Heart left ventricle (tissue), 16 donors: ENCODE results near the gene PROSER1. TPM values are rescaled to one million over a fixed set of nuclear protein-coding genes. Genes with fewer than 3 reads are reported as not detected.

ENCODE experiments used
- ATAC-seq, 4 donors: fragments of 200-7000 bp; cut with Tn5 transposase; one replicate each; pipeline ENCODE4 v1.9.1; 2020 to 2022; ENCODE audit warnings: moderate library complexity in 4 of 4, mild to moderate bottlenecking in 3 of 4, moderate number of reproducible peaks in 1 of 4
- DNase-seq, 5 donors: peaks; one replicate each; pipeline ENCODE4 v3.0.0-alpha.2; 2020
- H3K27ac ChIP-seq, 12 donors: fragments of 200-600 bp; sonication (generic) in 4 of 12; one replicate each; pipeline versions ENCODE4 v1.5.0 to v1.8.0; 2016 to 2022; ENCODE audit warnings: mild to moderate bottlenecking in 2 of 12
- H3K27me3 ChIP-seq, 9 donors: fragments of 200-600 bp; sonication (generic) in 2 of 9; one replicate each; pipeline versions ENCODE4 v1.5.1 to v1.8.0; 2016 to 2022; ENCODE audit warnings: mild to moderate bottlenecking in 3 of 9
- H3K36me3 ChIP-seq, 9 donors: fragments of 200-600 bp; sonication (generic) in 2 of 9; one replicate each; pipeline versions ENCODE4 v1.5.0 to v1.8.0; 2018 to 2022; ENCODE audit warnings: mild to moderate bottlenecking in 2 of 9
- H3K4me1 ChIP-seq, 12 donors: fragments of 200-600 bp; sonication (generic) in 4 of 12; one replicate each; pipeline versions ENCODE4 v1.5.0 to v1.8.0; 2016 to 2022; ENCODE audit warnings: mild to moderate bottlenecking in 3 of 12
- H3K4me3 ChIP-seq, 12 donors: fragments of 200-600 bp; sonication (generic) in 4 of 12; one replicate each; pipeline versions ENCODE4 v1.5.0 to v1.8.0; 2017 to 2022; ENCODE audit warnings: mild to moderate bottlenecking in 9 of 12, moderate library complexity in 4 of 12
- H3K9me3 ChIP-seq, 12 donors: fragments of 200-600 bp; sonication (generic) in 4 of 12; one replicate each; pipeline versions ENCODE4 v1.5.0 to v1.8.0; 2016 to 2022; ENCODE audit warnings: mild to moderate bottlenecking in 1 of 12
- POLR2A ChIP-seq, 2 donors: fragments of 450-650 bp; IDR thresholded peaks; one replicate each; pipeline ENCODE4 v1.6.1; 2017; ENCODE audit warnings: antibody characterized with exemption in 2 of 2, mild to moderate bottlenecking in 2 of 2, moderate library complexity in 2 of 2
- WGBS, 4 donors: extraction: QIAGEN DNeasy Blood & Tissue Kit in 2 of 4; methylation state at CpG; one replicate each; pipeline versions ENCODE4 v1.1.5 to v1.1.7; 2013 to 2018; 5-methylcytosine and 5-hydroxymethylcytosine counted together
- intact Hi-C, 10 donors: fragments of 100-400 bp; cut with DNase I; formaldehyde crosslinking; loops; one replicate each; pipeline versions ENCODE4 v1.11.1 to v1.14.2; 2022
- polyA plus RNA-seq, 2 donors: library from polyadenylated mRNA; stranded (reverse); fragments of 200-250 nt; gene quantifications; one replicate each; pipeline ENCODE4 v1.2.3, GENCODE V29; 2013
- total RNA-seq, 9 donors: library from RNA; depleted of rRNA in 2 of 9; stranded (reverse); fragments of >200 nt in 2 of 9; fragmentation: NEBNext Ultra II Directional in 3 of 9; extraction: Animal tissue kit (Norgen Biotek cat#: 25700) in 3 of 9; gene quantifications; one replicate each; pipeline versions ENCODE4 v1.1.0 to v1.2.4, GENCODE V29; 2016 to 2023
- TF ChIP-seq, protein P1 (sequence below), 12 donors: fragments of 200-600 bp; sonication (generic) in 4 of 12; IDR thresholded peaks; one replicate each; pipeline versions ENCODE4 v1.5.0 to v1.8.0; 2018 to 2022; ENCODE audit warnings: antibody characterized with exemption in 12 of 12, mild to moderate bottlenecking in 5 of 12
- donor health status: ischemic (EF 13 %, LVEDD 7.1; RV severe dilation, severe dysfunction).
- donor health status: healthy with polysubstance abuse.
- donor health status: DM: no; HTN: yes; CAD: no.
- donor health status: DM: no; HTN: no; CAD: no.
- donor health status: ischemic (EF 25% LVEDD 6.9; RV normal size, moderate dysfunction).
- donor health status: ischemic (EF 25% LVEDD 5.7; RV mildly dilated, moderate dysfunction).
- donor health status: healthy.
- donor health status: DM: yes; HTN: yes; CAD: no.
- donor health status: ischemic (EF 35%, LVEDD 5.7; RV mildly dilated, moderate dysfunction).
- donor health status: nonischemic (EF 11% LVEDD 7.7; RV severe dilation, severe dysfunction).
- donor health status: DM: yes; HTN: yes; CAD: no.
- donor health status: PGD.
- donor health status: ischemic (EF 29% LVEDD 5.4; RV normal size, mild dysfunction).
- donor health status: nonischemic (EF 23%, LVEDD 6.1; RV moderate dilation, normal function).

Gene PROSER1
- total and polyA plus RNA-seq, 11 donors, result 7.8 to 22.2 (median 15.5) TPM

DNA sequence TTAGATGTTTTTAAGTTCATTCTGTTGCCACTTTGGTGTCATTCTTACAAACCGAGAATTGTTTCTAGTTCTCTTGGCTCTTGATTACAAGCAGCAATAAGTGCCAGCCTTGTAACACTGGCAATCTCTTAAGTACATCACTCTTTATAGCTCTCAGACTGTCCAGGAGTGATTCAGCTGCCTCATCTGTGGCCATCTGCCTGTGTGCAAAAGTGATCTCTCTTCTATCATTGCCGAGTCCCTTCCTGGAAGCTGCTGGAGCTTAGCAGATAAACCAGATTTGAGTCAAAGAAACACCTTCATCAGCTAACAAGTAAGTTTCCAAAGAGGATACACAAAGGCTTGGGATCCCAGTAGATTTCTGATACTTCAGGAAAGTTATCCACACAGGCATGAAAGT is 70.4 kb downstream of the PROSER1 start:
- H3K4me3 ChIP-seq, result no peak overlapping the region
- WGBS, 4 donors, result 51 to 65% (median 62%) methylated on average over 2 of the region's 2 CpGs
- intact Hi-C loops, result no loop called here
- no peaks in the 10 kb centered on the region for H3K36me3 ChIP-seq
- DNase-seq (no peak), ATAC-seq (no peak)
- TF ChIP-seq, protein P1, sequence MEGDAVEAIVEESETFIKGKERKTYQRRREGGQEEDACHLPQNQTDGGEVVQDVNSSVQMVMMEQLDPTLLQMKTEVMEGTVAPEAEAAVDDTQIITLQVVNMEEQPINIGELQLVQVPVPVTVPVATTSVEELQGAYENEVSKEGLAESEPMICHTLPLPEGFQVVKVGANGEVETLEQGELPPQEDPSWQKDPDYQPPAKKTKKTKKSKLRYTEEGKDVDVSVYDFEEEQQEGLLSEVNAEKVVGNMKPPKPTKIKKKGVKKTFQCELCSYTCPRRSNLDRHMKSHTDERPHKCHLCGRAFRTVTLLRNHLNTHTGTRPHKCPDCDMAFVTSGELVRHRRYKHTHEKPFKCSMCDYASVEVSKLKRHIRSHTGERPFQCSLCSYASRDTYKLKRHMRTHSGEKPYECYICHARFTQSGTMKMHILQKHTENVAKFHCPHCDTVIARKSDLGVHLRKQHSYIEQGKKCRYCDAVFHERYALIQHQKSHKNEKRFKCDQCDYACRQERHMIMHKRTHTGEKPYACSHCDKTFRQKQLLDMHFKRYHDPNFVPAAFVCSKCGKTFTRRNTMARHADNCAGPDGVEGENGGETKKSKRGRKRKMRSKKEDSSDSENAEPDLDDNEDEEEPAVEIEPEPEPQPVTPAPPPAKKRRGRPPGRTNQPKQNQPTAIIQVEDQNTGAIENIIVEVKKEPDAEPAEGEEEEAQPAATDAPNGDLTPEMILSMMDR (IDR thresholded peaks at IDR 0.05), result no peak
- no peak for TF ChIP-seq POLR2A (IDR thresholded peaks at IDR 0.05)
- no peaks in the 10 kb centered on the region for H3K4me1 ChIP-seq
- no peak overlapping the region for H3K27ac ChIP-seq
- no peaks in the 10 kb centered on the region for H3K9me3 ChIP-seq
- H3K27me3 ChIP-seq, result peaks cover 0 to 3% (median 0%) of the 10 kb centered on the region in 9 donors

DNA sequence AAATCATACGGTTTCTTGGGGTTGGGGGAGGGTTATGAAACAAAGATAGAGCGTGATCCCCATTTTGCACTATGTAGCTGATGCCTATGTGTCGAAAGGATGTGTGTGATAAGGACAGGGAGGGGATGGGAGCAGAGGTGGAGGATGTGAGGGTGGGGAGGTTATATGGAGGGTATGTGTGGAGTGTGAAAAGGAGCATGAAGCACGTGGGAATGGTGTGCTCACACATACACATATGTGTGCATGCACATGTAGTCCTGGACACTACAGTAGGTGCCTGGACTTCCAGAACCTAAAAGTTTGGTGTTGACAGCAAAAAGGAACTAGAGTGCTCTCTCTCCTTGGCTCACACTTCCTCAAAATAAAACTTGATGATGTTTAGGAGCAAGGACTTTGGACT is 72.6 kb downstream of the PROSER1 start:
- Histone ChIP-seq H3K4me3 (no peak overlapping the region), H3K9me3 (peaks cover 0 to 11% (median 0%) of the 10 kb centered on the region in 12 donors), H3K27me3 (peaks cover 0 to 3% (median 0%) of the 10 kb centered on the region in 9 donors), H3K27ac (no peak overlapping the region), H3K36me3 (no peaks in the 10 kb centered on the region), H3K4me1 (no peaks in the 10 kb centered on the region)
- TF ChIP-seq, protein P1 (IDR thresholded peaks at IDR 0.05), result no peak
- TF ChIP-seq POLR2A (IDR thresholded peaks at IDR 0.05), result no peak
- intact Hi-C loops, result no loop called here
- no peak for DNase-seq
- WGBS, 4 donors, result 51 to 65% (median 61%) methylated on average over 4 of the region's 4 CpGs
- no peak for ATAC-seq

DNA sequence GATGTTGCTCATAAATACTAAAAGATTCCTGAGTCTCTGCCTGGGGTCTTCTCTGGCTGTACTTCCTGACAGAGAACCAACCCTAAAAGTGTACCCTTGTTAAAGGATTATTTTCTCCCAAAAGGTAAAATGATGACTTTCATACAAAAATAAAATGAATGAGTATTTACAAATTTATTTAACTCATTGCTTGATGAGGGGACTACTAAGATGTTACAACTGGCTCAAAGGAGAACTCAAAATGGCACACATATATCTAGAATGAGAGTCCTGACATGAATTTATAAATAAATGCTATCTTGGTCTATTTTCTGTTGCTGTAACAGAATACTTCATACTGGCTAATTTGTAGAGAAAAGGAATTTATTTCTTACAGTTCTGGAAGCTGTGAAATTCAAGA is 77.7 kb downstream of the PROSER1 start:
- Histone ChIP-seq H3K4me1 (no peaks in the 10 kb centered on the region), H3K27ac (no peak overlapping the region), H3K36me3 (no peaks in the 10 kb centered on the region), H3K27me3 (no peaks in the 10 kb centered on the region), H3K9me3 (peaks cover 0 to 22% (median 0%) of the 10 kb centered on the region in 12 donors), H3K4me3 (no peak overlapping the region)
- intact Hi-C loops, result no loop called here
- ATAC-seq (no peak), DNase-seq (no peak)
- TF ChIP-seq, protein P1 (IDR thresholded peaks at IDR 0.05), result no peak
- TF ChIP-seq POLR2A (IDR thresholded peaks at IDR 0.05), result no peak

Other genes with a start within 250 kb of the PROSER1 start
- gene STOML3, start 47.3 kb downstream of the PROSER1 start, total RNA-seq, result not detected
- gene STOML3, start 47.3 kb downstream of the PROSER1 start, polyA plus RNA-seq, result not detected
- 10 to 100 TPM in 6 of 9 donors, 1 to 10 TPM in 3; 3.9 to 19.9 (median 10.6) TPM for gene NHLRC3, start 367 bp upstream of the PROSER1 start, total RNA-seq
- 1 to 10 TPM; 4.2 to 5.8 TPM for gene NHLRC3, start 367 bp upstream of the PROSER1 start, polyA plus RNA-seq